HG03095 (cell line): Measurements from ENCODE around the gene POLR1A.

Experiments used
- ATAC-seq: cut with Tn5 transposase; IDR thresholded peaks from one replicate; pipeline ENCODE4 v1.9.1; 2021; ENCODE audit warnings: moderate library complexity; ENCODE audit not compliant: unreplicated experiment

POLR1A gene

GRCh38 chr2:86065512-86065911 is 40.2 kb downstream of the POLR1A start:
- no peak for ATAC-seq

GRCh38 chr2:86064006-86064405 is 41.7 kb downstream of the POLR1A start:
- ATAC-seq = no peak

GRCh38 chr2:86062043-86062442 is 43.6 kb downstream of the POLR1A start:
- ATAC-seq = no peak

- no peak for ATAC-seq
Measured at GRCh38 chr2:86056590-86057331, 48.9 kb downstream of the POLR1A start.

- no peak for ATAC-seq
Measured at GRCh38 chr2:86055314-86055713, 50.4 kb downstream of the POLR1A start.

- ATAC-seq = no peak
Measured at GRCh38 chr2:86054535-86055082, 51.1 kb downstream of the POLR1A start.

GRCh38 chr2:86053166-86053565 is 52.5 kb downstream of the POLR1A start:
- ATAC-seq = no peak

- ATAC-seq = no peak
Measured at GRCh38 chr2:86052676-86053075, 53.0 kb downstream of the POLR1A start.

GRCh38 chr2:86052265-86052664 is 53.4 kb downstream of the POLR1A start:
- no peak for ATAC-seq

GRCh38 chr2:86050301-86050700 is 55.4 kb downstream of the POLR1A start:
- no peak for ATAC-seq

- no peak for ATAC-seq
Measured at GRCh38 chr2:86049529-86049928, 56.2 kb downstream of the POLR1A start.

GRCh38 chr2:86048888-86049287 is 56.8 kb downstream of the POLR1A start:
- no peak for ATAC-seq

- ATAC-seq = no peak
Measured at GRCh38 chr2:86048383-86048701, 57.3 kb downstream of the POLR1A start.

GRCh38 chr2:86047575-86048382 is 57.9 kb downstream of the POLR1A start:
- no peak for ATAC-seq

GRCh38 chr2:86045541-86045940 is 60.1 kb downstream of the POLR1A start:
- ATAC-seq = no peak

- ATAC-seq = no peak
Measured at GRCh38 chr2:86044614-86045013, 61.1 kb downstream of the POLR1A start.

- ATAC-seq = no peak
Measured at GRCh38 chr2:86044045-86044444, 61.6 kb downstream of the POLR1A start.

- no peak for ATAC-seq
Measured at GRCh38 chr2:86042256-86043168, 63.2 kb downstream of the POLR1A start.

GRCh38 chr2:86039963-86040655 is 65.6 kb downstream of the POLR1A start:
- no peak for ATAC-seq

GRCh38 chr2:86039178-86039962 is 66.3 kb downstream of the POLR1A start:
- ATAC-seq = no peak
